Neuron (in vitro differentiated cells): Measurements from ENCODE around the gene RFTN2.

Experiments
- H2AFZ ChIP-seq: one replicate; pipeline ENCODE4 v1.6.1; 2013; ENCODE audit warnings: low read depth, mild to moderate bottlenecking, inconsistent platforms, low read length, moderate library complexity
- H3K27me3 ChIP-seq: one replicate; pipeline ENCODE4 v1.6.1; 2013; ENCODE audit warnings: low read length; ENCODE audit not compliant: insufficient read depth
- H3K36me3 ChIP-seq: one replicate; pipeline ENCODE4 v1.6.1; 2013; ENCODE audit warnings: low read length; ENCODE audit not compliant: insufficient read depth
- H3K4me1 ChIP-seq: one replicate; pipeline ENCODE4 v1.6.1; 2013; ENCODE audit warnings: low read length; ENCODE audit not compliant: insufficient read depth
- H3K4me3 ChIP-seq: 2 replicates; pipeline ENCODE4 v1.5.1; 2013; ENCODE audit warnings: mild to moderate bottlenecking, low read length, moderate library complexity
- H3K9me3 ChIP-seq: one replicate; pipeline ENCODE4 v1.6.1; 2013; ENCODE audit warnings: low read length

RFTN2 gene

DNA sequence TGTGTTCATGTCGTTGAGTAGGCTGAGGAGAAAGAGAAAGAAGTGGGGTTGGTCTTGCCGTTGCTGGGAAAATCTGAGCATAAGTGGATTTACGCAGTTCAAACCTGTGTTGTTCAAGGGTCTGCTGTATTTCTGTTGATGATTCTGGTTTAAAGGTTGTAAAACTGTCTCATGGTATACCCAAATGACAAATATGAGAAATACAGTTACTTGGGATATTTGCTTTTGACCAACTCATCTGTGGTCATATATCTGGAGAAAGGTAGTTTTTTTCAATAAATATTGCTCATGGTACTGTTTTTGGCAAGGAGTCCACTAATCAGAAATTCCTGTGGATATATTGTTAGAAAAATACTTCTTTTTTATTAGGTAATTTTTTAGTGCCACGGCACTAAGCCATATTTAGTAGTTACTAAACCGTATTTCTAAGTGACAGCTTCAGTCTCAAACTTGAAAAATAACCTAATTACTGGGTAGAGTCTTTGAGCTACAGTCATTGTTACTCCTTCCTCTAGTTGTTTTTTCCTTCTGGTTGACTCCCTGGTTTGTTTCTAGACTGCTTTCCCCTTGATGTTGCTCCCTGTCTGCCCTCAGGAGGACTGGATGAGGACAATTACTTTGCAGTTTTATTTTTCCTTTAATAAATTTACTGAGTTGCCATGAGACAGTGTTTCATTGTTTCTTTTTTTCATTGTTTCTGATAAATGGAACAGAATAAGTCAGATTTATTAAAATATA lies 128.1 kb downstream of the RFTN2 start:
- peaks cover 65% of the 10 kb centered on the region for H3K36me3 ChIP-seq
- H3K4me3 ChIP-seq: no peak overlapping the region
- no peaks in the 10 kb centered on the region for H3K4me1 ChIP-seq
- no peak overlapping the region for H2AFZ ChIP-seq
- no peaks in the 10 kb centered on the region for H3K27me3 ChIP-seq
- H3K9me3 ChIP-seq: no peaks in the 10 kb centered on the region

DNA sequence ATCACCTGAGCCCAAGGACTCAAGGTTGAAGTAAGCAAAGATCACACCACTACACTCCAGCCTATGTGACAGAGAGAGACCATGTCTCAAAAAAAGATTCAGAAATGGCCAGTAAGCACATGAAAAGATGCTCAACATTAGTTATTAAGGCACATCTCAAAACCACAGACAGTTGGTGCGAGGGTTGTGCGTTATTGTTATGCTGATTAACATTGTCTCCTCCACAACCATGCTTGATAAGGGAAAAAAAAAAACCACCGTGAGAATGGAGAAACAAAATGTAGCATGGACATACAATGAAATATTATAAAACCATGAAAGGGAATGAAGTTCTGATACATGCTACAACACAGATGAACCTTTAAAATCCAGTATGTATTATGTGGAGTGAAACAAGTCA lies 132.2 kb downstream of the RFTN2 start:
- Histone ChIP-seq H2AFZ (no peak overlapping the region), H3K4me1 (no peaks in the 10 kb centered on the region), H3K36me3 (peaks cover 64% of the 10 kb centered on the region), H3K27me3 (no peaks in the 10 kb centered on the region), H3K9me3 (no peaks in the 10 kb centered on the region), H3K4me3 (no peak overlapping the region)

DNA sequence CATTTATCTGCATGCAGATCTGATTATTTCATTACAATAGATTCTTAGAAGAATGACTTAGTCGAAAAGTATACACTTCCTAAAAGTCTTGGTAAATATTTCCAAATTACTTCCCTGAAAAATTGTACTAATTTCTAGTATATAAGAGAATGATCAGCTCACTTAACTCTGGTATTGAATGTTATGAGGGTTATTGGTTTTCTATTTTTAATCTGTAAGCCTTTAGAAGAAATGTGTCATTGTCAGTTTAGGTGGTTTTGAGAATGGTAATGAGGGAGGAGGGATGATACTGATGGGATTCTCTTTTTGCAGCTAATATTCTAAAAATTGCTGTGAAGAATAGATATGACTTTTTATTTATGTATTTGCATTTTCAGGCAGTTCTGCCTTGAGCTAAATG lies 135.7 kb downstream of the RFTN2 start:
- Histone ChIP-seq H2AFZ (no peak overlapping the region), H3K36me3 (peaks cover 70% of the 10 kb centered on the region), H3K27me3 (no peaks in the 10 kb centered on the region)

DNA sequence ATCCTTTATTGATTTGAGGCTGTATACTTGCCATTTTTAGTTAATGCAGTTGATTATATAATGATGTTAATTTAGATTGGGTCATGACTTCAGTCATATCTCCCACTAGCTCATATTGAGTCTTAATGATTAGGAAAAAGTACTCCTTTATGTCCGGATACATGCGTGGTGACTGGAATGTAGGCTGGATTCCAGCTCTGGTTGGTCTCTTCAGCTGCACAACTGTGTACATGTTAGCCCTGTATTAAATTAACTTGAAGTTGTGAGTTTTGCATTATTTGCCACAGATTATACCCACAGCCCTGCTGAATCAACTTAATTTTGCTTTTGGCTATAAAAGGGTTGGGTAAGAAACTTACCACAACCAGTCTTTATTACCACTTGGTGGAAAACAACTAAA lies 137.0 kb downstream of the RFTN2 start:
- Histone ChIP-seq H3K4me1 (no peaks in the 10 kb centered on the region), H3K4me3 (no peak overlapping the region), H3K9me3 (no peaks in the 10 kb centered on the region), H3K36me3 (peaks cover 66% of the 10 kb centered on the region), H3K27me3 (no peaks in the 10 kb centered on the region), H2AFZ (no peak overlapping the region)

More for the DNA sequence above, 135.7 kb downstream of the RFTN2 start:
- Histone ChIP-seq H3K4me1 (no peaks in the 10 kb centered on the region), H3K9me3 (no peaks in the 10 kb centered on the region), H3K4me3 (no peak overlapping the region)
